ENCODE results near the gene MLXIP.

MLXIP gene

GRCh38 chr12:122058549-122059149, 19.9 kb upstream of the MLXIP start (continued):
- no peak for TF ChIP-seq ZNF26 (tag by site-specific recombination; IDR thresholded peaks at IDR 0.05)
- TF ChIP-seq ZNF239 (tag by site-specific recombination; IDR thresholded peaks at IDR 0.05), result no peak
- no peak for TF ChIP-seq ZFP41 (tag by site-specific recombination; IDR thresholded peaks at IDR 0.05; ENCODE audit: borderline replicate concordance)
- TF ChIP-seq ZNF175 (tag by site-specific recombination; IDR thresholded peaks at IDR 0.05), result no peak
- TF ChIP-seq ZBTB7A (tag by site-specific recombination; IDR thresholded peaks at IDR 0.05; ENCODE audit: low read depth), result no peak
- no peak for TF ChIP-seq SCRT1 (tag by site-specific recombination; IDR thresholded peaks at IDR 0.05; ENCODE audit: borderline replicate concordance)

- TF ChIP-seq YY1 (tag by site-specific recombination; IDR thresholded peaks at IDR 0.05) (no peak), ZNF660 (tag by site-specific recombination; IDR thresholded peaks at IDR 0.05) (no peak), ZNF621 (tag by site-specific recombination; IDR thresholded peaks at IDR 0.05) (no peak), MEIS1 (CRISPR knock-in tag; IDR thresholded peaks at IDR 0.05; ENCODE audit: borderline replicate concordance) (no peak), ZNF169 (tag by site-specific recombination; IDR thresholded peaks at IDR 0.05) (no peak), BCL11A (tag by site-specific recombination; IDR thresholded peaks at IDR 0.05; ENCODE audit: low read depth) (no peak), ZNF23 (tag by site-specific recombination; IDR thresholded peaks at IDR 0.05; ENCODE audit: borderline replicate concordance) (no peak)
- H3K36me3 ChIP-seq (ENCODE audit: control insufficient read depth in 2 of 2, insufficient read depth in 1 of 2, low read length in 2 of 2), result peaks cover 24 to 66% of the 10 kb centered on the region in 2 experiments
- POLR2A ChIA-PET, result no interaction called here
- CTCF ChIA-PET, result interaction anchor here (0.7 to 2.1 kb wide), 2 partner anchors 64 to 69 kb away, joined by 3 to 7 read pairs; no protein-coding TSS in a partner anchor
- H3K4me1 ChIP-seq (ENCODE audit: control insufficient read depth, insufficient read depth, low read length), result peaks cover 15% of the 10 kb centered on the region
- no peak overlapping the region for H3K27ac ChIP-seq (ENCODE audit: extremely low read depth, low read depth, low read length)
- no peak overlapping the region for H3K4me3 ChIP-seq (ENCODE audit: low read depth, low read length)
- no peaks in the 10 kb centered on the region for H3K9me3 ChIP-seq (ENCODE audit: control insufficient read depth, insufficient read depth, low read depth, low read length)
Observed at GRCh38 chr12:122059203-122059960, 19.2 kb upstream of the MLXIP start.

GRCh38 chr12:122060081-122060501, 18.5 kb upstream of the MLXIP start:
- ChIA-PET POLR2A (interaction anchor here (0.5 to 0.6 kb wide), 2 partner anchors 330 to 830 kb away, joined by 3 to 4 read pairs; no protein-coding TSS in a partner anchor), CTCF (interaction anchor here (0.7 to 2.1 kb wide), 2 partner anchors 63 to 68 kb away, joined by 3 to 7 read pairs; no protein-coding TSS in a partner anchor)
- Histone ChIP-seq H3K4me3 (ENCODE audit: low read depth, low read length) (no peak overlapping the region), H3K36me3 (ENCODE audit: control insufficient read depth in 2 of 2, insufficient read depth in 1 of 2, low read length in 2 of 2) (peaks cover 24 to 59% of the 10 kb centered on the region in 2 experiments), H3K9me3 (ENCODE audit: control insufficient read depth, insufficient read depth, low read depth, low read length) (no peaks in the 10 kb centered on the region), H3K27ac (ENCODE audit: extremely low read depth, low read depth, low read length) (no peak overlapping the region), H3K4me1 (ENCODE audit: control insufficient read depth, insufficient read depth, low read length) (peaks cover 20% of the 10 kb centered on the region)
- TF ChIP-seq ZNF239 (tag by site-specific recombination; IDR thresholded peaks at IDR 0.05) (no peak), ZNF510 (tag by site-specific recombination; IDR thresholded peaks at IDR 0.05; ENCODE audit: insufficient replicate concordance) (no peak), ZNF248 (tag by site-specific recombination; IDR thresholded peaks at IDR 0.05) (no peak), ZNF391 (tag by site-specific recombination; IDR thresholded peaks at IDR 0.05; ENCODE audit: borderline replicate concordance, low read depth) (no peak), ZNF148 (tag by site-specific recombination; IDR thresholded peaks at IDR 0.05; ENCODE audit: borderline replicate concordance) (no peak), KLF17 (tag by site-specific recombination; IDR thresholded peaks at IDR 0.05) (no peak), ZNF169 (tag by site-specific recombination; IDR thresholded peaks at IDR 0.05) (no peak), ZEB2 (tag by site-specific recombination; IDR thresholded peaks at IDR 0.05) (no peak), ZNF548 (tag by site-specific recombination; IDR thresholded peaks at IDR 0.05) (no peak), ZNF211 (tag by site-specific recombination; IDR thresholded peaks at IDR 0.05; ENCODE audit: low read depth) (no peak), PRDM1 (tag by site-specific recombination; IDR thresholded peaks at IDR 0.05) (no peak), ZNF174 (tag by site-specific recombination; IDR thresholded peaks at IDR 0.05) (no peak), ZNF792 (tag by site-specific recombination; IDR thresholded peaks at IDR 0.05) (no peak)

All from HEK293 (cell line).